ENCODE measurements around the gene PFN3.

GRCh38 chr5:177442066-177442826 lies 41.8 kb upstream of the PFN3 start:
- no peak for TF ChIP-seq REST (IDR thresholded peaks at IDR 0.05; ENCODE audit: unreplicated experiment)
- no peak for TF ChIP-seq EZH2 (IDR thresholded peaks at IDR 0.05; ENCODE audit: low read depth, unreplicated experiment)
- TF ChIP-seq CTCF (conservative IDR thresholded peaks at IDR 0.05; ENCODE audit: low read depth in 2 of 2) = 0 out of 4 replicates have a peak, but pooled peaks of 1 of the 2 experiments have one; percentile 8
- TF ChIP-seq STAT1 (IDR thresholded peaks at IDR 0.05; ENCODE audit: unreplicated experiment) = no peak
- no peak for TF ChIP-seq POLR2AphosphoS5 (IDR thresholded peaks at IDR 0.05; ENCODE audit: low read depth)
- TF ChIP-seq EZH2phosphoT487 (IDR thresholded peaks at IDR 0.05; ENCODE audit: unreplicated experiment) = no peak
- TF ChIP-seq ETS1 (IDR thresholded peaks at IDR 0.05) = no peak
- TF ChIP-seq CREB1 (CRISPR knock-in tag; IDR thresholded peaks at IDR 0.05; ENCODE audit: low read depth) = no peak
- no peak for TF ChIP-seq NANOG (IDR thresholded peaks at IDR 0.05; ENCODE audit: borderline replicate concordance)
- no peak for TF ChIP-seq JUNB (IDR thresholded peaks at IDR 0.05; ENCODE audit: unreplicated experiment)
- no peak for TF ChIP-seq ZNF114 (CRISPR knock-in tag; IDR thresholded peaks at IDR 0.05)
- TF ChIP-seq ZNF331 (CRISPR knock-in tag; IDR thresholded peaks at IDR 0.05; ENCODE audit: low read depth) = no peak
- TF ChIP-seq ZNF462 (CRISPR knock-in tag; IDR thresholded peaks at IDR 0.05) = no peak

All from GM23338 (cell line).